ENCODE results near the gene FIZ1.
"Not testable (repeated sequence)": the region's sequence is repeated elsewhere in the genome, so short reads cannot be mapped to it uniquely, and the experiment has no call there.

The FIZ1 gene

GRCh38 chr19:55592391-55593090, 6.8 kb downstream of the FIZ1 start:
- no peak for DNase-seq

- DNase-seq, result no peak
These were observed 7.8 kb downstream of the FIZ1 start for GRCh38 chr19:55591555-55591954.

- DNase-seq, result no peak
These were observed 8.7 kb downstream of the FIZ1 start for GRCh38 chr19:55590617-55591016.

DNA sequence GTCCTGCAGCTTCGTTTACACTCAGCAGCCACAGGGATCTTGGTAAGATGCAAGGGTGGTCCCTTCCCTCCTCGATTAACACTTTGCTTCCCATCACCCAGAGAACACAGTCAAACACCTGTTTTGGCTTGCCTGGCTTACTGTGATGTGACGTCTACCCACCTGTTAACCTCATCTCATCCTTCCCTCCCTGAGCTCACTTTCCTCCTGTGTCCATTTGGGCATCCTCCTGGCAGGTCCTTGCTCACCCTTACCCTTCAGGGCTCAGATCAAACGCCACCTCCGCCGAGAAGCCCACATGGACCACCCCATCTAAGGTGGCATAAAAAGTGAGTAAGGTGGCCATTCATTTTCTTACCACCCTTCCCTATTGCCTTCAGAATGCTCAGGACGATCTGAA, 9.2 kb downstream of the FIZ1 start:
- DNase-seq, result no peak

DNA sequence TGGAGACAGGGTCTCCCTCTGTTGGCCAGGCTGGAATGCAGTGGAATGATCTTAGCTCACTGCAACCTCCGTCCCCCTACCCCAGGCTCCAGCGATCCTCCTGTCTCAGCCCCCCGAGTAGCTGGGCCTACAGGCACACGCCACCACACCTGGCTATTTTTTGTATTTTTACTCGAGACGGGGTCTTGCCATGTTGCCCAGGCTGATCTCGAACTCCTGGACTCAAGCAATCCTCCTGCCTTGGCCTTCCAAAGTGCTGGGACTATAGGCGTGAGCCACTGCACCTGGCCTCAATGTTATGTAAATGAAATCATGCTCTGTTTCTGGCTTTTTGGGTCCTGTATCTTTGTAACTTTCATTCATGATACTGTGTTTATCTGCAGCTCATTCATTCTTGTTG, 10.6 kb downstream of the FIZ1 start:
- DNase-seq, result no peak

DNA sequence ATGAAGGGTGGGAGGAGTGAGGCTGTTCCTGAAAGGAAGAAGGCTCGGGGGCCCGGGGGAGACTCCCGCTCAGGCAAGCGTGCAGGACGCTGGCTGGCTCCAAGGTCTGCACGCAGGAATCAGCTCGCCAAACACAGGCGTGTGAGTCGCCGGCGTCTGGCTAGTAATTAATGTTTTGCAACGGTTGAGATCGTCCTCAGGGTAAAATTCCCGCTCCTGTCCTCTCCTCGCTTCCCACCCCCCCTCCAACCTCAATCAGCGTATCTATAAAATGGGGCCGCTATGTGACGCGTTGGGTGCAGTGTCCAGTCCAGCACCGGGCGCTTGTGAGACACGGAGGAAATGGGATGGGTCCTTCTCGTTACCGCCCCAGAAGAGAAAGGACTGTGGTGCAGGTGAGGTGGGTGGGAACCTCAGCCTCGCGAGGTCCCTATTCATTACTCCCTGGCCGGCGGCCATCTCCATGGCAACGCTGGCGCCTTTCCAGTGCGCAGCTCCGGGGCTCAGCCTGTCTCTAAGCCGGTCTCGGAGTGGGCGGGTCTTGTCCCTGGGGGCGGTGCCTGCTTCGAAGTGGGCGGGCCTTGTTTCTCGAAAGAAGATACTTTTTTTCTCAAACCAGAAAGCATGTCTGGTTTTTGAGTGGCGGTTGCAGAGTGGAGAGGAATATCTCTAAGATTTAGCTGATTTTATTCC, 12.2 kb downstream of the FIZ1 start:
- peak; percentile 91 for DNase-seq

DNA sequence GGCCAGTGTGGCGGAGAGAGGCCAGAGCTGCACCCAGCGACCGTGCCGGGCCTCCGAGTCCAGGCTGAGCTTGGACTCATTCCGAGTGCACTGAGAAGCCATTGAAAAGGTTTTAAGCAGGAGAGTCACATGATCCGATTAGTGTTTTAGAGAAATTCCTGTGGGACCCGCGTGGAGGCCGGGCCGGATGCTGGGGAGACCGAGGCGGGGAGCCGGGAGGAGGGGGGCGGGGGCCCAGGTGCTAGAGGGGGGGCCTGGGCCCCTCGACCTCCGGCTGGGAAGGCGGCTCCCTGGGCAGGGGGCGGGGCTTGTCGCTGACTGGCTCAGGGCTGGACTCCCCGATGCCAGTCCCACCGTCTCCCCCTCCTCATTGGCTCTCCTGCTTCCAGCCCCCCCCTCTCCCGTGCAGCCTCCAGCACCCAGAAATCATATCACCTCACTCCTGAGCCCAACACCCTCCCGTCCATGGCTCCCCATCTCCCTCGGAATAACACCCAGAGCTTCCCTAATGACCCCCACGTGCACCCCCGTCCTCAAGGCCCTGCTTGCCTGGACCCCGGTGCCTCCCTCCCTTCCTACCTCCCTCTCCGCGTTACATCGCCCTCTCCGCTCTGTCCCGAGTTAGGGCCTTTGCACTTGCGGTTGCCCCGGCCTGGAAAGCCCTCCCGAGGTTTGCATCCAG, 13.5 kb downstream of the FIZ1 start:
- DNase-seq, result peak; percentile 85

DNA sequence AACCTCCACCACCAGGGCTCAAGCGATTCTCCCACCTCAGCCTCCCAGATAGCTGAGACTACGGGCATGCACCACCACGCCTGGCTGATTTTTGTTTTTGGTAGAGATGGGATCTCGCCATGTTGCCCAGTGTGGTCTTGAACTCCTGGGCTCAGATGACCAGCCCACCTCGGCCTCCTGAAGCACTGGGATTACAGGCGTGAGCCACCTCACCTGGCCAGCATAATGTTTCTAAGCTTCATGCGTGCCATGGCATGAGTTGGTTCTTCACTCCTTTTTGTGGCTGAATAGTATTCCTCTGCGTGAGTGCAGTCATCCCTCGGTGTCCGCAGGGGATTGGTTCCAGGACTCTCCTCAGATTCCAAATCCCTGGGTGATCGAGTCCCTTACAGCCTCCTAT, 14.4 kb downstream of the FIZ1 start:
- no peak for DNase-seq

DNA sequence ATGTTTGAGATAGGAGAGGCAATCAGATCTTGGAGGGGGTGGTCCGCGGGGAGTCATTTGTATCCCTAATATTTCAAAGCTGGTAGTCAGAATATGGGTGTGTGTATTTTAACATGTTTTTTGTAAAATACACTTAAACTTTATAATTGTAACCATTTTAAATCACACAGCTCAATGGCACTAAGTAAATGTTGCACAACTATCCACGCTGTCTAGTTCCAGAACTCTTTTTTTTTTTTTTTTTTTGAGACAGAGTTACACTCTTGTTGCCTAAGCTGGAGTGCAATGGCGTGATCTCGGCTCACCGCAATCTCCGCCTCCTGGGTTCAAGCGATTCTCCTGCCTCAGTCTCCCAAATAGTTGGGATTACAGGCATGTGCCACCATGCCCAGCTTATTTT, 15.4 kb downstream of the FIZ1 start:
- DNase-seq, result not testable (repeated sequence)

DNA sequence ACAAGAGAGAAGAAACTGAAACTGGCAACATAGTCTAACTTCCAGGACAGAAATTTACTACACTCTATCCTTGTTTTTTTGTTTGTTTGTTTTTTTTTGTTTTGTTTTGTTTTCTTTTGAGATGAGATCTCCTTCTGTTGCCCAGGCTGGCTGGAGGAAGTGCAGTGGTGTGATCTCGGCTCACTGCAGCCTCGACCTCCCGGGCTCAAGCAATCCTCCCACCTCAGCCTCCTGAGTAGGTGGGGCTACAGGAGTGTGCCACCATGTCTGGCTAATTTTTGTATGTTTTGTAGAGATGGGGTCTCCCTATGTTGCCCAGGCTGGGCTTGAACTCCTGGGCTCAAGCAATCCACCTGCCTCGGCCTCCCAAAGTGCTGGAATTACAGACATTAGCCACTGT, 17.0 kb downstream of the FIZ1 start:
- not testable (repeated sequence) for DNase-seq

GRCh38 chr19:55581823-55582223, 17.5 kb downstream of the FIZ1 start:
- DNase-seq, result no peak

GRCh38 chr19:55581145-55581822, 18.0 kb downstream of the FIZ1 start:
- DNase-seq, result no peak

- peak; percentile 92 for DNase-seq
These were observed 18.6 kb downstream of the FIZ1 start, which contains the start of gene ZNF579 for GRCh38 chr19:55580628-55581144. Gene ZNF579 (minus strand): TSS chr19:55580848. CDS start chr19:55579639, 1,209 bp downstream.

DNA sequence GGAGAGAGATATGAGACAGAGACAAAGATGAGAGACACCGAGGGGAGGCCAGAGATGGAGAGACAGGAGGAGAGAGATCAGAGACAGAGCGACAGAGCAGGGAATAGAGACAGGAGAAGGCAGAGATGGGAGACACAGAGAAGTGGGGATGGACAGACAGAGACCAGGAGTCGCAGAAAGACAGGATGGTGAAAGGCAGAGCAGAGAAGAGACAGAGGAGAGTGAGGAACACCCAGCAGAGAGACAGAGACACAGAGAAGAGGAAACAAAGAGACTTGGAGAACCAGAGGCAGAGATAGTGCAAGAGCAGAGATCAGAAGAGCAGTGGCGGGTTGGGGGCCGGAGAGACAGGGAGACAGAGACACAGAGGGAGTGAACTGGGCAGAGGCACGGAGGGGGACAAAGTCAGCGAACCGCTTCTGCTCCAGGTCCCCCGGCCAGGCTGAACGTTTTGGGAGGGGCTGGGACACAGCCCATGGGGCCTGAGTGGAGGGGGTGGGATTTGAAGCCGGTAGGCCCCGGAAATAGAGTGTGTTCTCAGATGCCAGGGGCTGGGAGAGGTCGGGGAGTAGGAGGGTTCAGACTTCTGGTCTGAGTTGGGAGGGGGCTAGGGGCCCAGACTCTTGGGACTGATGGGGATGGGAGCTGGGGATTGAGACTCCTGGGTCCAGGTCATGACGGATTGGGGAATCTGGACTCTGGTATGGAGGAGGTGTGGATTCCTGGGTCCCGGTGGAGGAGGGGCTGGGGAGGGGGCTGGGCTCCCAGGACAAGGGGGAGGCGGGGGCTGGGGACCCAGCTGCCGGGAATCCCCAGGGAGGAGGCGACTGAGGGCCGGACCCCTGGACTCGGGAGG, 19.3 kb downstream of the FIZ1 start:
- DNase-seq, result peak; percentile 43

DNA sequence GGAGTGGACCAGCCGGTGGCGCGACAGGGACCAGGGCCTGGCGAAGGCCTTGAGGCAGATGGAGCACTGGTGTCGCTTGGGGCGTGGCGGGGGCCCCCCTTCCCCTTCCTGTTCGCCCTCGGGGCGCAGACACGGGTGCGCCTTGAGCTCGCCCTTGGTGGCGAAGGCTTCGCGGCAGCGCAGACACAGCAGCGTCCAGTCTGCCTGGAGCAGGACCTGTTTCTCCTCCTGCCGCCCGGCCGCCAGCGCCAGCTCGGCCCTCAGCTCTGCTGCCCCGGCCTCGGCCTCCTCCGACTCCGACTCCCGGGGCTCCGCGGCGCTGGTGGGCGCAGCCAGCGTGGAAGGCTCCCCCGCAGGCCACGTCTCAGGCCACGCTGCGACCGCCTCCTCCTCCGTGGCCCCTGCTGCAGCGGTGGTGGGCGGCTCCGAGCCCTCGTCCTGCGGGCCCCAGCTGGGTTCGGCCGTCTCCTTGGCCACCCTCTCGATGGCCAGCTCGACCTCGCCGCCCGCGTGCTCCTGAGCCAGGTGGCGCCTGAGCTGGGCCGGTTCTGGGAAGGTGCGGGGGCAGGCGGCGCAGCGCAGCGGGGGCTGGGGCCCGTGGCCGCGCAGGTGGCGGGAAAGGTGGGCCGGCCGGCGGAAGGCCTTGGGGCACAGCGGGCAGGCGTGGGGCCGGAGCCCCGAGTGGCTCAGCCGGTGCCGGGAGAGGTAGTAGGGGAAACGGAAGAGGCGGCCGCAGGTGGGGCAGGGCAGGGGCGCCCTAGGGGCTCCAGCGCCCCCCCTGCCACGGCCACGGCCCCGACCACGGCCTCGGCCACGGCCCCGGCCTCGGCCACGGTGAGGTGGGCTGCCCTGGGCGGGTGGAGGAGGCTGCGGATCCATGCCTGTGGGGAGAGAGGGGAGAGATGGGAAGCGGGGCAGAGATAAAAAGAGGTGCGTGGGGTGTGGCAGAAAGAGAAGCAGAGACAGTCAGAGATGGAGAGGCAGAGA, 20.3 kb downstream of the FIZ1 start:
- DNase-seq, result no peak

DNA sequence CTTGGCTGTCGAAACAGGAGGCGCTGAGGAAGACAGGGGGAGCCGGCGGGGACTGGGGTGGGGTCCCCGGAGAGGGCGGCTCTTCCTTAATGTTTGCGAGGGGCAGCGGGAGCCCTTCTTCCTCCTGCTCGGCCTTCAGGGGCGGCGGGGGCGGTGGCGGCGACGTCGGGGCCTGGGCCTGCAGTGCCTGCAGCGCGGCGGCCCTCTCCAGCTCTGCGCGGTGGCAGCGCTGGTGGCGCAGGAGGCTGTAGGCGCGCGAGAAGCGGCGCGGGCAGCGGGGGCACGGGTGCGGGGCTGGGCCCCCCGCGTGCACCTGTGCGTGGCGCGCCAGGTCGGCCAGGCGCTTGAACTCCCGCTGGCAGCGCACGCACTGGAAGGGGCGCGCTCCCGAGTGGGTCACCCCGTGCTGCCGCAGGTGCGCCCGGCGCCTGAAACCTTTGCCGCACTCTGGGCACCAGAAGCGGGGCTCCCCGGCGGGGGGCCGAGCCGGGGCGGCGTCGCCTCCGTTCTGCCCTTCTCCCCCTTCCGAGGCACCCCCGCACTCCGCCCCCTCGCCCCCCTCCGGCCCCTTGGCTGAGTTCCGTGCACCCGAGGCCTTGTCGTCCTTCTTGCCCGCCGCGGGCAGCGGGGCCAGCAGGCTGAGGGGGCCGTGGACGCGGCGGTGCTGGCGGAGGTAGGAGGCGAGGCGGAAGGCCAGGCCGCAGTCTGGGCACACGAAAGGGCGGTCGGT, 21.1 kb downstream of the FIZ1 start:
- no peak for DNase-seq

DNA sequence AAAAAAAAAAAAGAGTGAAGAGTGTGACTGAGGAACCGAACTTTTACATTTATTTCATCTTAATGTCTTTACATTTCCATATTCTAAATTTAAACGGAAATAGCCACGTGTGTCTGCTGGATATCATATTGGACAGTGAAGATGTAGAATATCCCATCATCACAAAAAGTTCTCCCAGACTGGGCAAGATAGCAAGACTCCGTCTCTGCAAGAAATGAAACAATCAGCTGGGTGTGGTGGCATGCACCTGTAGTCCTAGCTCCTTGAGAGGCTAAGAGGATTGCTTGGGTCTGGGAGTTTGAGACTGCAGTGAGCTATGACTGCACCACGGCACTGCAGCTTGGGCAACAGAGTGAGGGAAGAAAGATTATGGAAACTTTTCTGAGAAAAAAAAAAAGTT, 22.6 kb downstream of the FIZ1 start:
- DNase-seq, result no peak

DNA sequence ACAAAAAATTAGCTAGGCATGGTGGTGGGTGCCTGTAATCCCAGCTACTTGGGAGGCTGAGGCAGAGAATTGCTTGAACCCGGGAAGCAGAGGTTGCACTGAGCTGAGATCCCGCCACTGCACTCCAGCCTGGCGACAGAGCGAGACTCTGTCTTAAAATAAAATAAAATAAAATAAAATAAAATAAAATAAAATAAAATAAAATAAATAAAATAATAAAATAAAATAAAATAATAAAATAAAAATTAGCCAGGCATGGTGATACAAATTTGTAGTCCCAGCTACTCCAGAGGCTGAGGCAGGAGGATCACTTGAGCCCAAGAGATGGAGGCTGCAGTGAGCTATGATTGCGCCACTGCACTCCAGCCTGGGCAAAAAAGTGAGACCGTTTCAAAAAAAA, 25.4 kb downstream of the FIZ1 start:
- not testable (repeated sequence) for DNase-seq

DNA sequence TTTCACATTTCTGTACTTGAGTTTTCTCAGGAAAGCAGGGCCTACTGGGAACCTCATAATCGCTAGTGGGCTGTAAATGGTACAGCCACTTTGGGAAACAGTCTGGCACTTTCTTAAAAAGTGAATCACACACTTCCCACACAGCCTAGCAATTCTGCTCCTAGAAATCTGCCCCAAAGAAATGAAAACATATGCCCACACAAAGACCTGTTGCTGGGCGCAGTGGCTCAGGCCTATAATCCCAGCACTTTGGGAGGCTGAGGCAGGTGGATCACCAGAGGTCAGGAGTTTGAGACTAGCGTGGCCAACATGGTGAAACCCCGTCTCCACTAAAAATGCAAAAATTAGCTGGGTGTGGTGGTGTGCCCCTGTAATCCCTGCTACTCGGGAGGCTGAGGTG, 29.8 kb downstream of the FIZ1 start:
- DNase-seq, result not testable (repeated sequence)

GRCh38 chr19:55567708-55568328, 31.5 kb downstream of the FIZ1 start:
- no peak for DNase-seq

Data from fibroblast of skin of right biceps (primary cell).